Thyroid gland (tissue), 4 donors: Measurements from ENCODE around the gene NSMCE3. TPM values are rescaled to one million over a fixed set of nuclear protein-coding genes. Genes with fewer than 3 reads are reported as not detected.

ENCODE experiments used
- DNase-seq, 2 donors: peaks; one replicate each; pipeline ENCODE4 v3.0.0-alpha.2; 2019
- H3K27ac ChIP-seq, 3 donors: fragments of 200-600 bp; sonication (generic); 1 replicate in 2 of 3; 2 replicates in 1 of 3; pipeline ENCODE4 v1.5.1; 2016 to 2019; ENCODE audit warnings: mild to moderate bottlenecking in 1 of 3, moderate library complexity in 1 of 3
- H3K27me3 ChIP-seq: fragments of 200-600 bp; sonication (generic); one replicate; pipeline ENCODE4 v1.5.1; 2019
- H3K36me3 ChIP-seq, 2 donors: fragments of 200-600 bp; sonication (generic); one replicate each; pipeline ENCODE4 v1.5.1; 2016 to 2019
- H3K4me1 ChIP-seq, 2 donors: fragments of 200-600 bp; sonication (generic); one replicate each; pipeline ENCODE4 v1.5.1; 2017 to 2019
- H3K4me3 ChIP-seq, 3 donors: fragments of 200-600 bp; sonication (generic); replicated peaks in 1 of 3; 1 replicate in 2 of 3; 2 replicates in 1 of 3; pipeline ENCODE4 v1.5.1; 2016; ENCODE audit warnings: mild to moderate bottlenecking in 1 of 3
- H3K9me3 ChIP-seq: fragments of 200-600 bp; sonication (generic); one replicate; pipeline ENCODE4 v1.5.1; 2017
- POLR2A ChIP-seq, 2 donors: fragments of 450-650 bp; IDR thresholded peaks; one replicate each; pipeline ENCODE4 v1.6.1; 2017; ENCODE audit warnings: antibody characterized with exemption in 2 of 2, mild to moderate bottlenecking in 2 of 2, moderate library complexity in 1 of 2
- WGBS, 2 donors: methylation state at CpG; one replicate each; pipeline ENCODE4 v1.1.5; 2017; 5-methylcytosine and 5-hydroxymethylcytosine counted together
- intact Hi-C: fragments of 100-400 bp; cut with DNase I; formaldehyde crosslinking; loops from one replicate; pipeline ENCODE4 v1.15.1; 2023
- total RNA-seq, 4 donors: library from RNA; depleted of rRNA; stranded (reverse); fragments of >200 nt; gene quantifications; one replicate each; pipeline ENCODE4 v1.2.3, GENCODE V29; 2016
- TF ChIP-seq, protein P1 (sequence below), 6 experiments: fragments of 200-600 bp in 3 of 6; fragments of 450-650 bp in 3 of 6; sonication (generic) in 3 of 6; IDR thresholded peaks; one replicate each; pipeline ENCODE4 v1.5.1; 2016 to 2019; ENCODE audit warnings: antibody characterized with exemption in 6 of 6, mild to moderate bottlenecking in 2 of 6, inconsistent platforms in 1 of 6, moderate library complexity in 1 of 6

Gene NSMCE3
- total RNA-seq, 4 donors from 2014 or later = 19.6 to 21.7 (median 20.8) TPM

- 78 to 83% methylated on average over 7 of the region's 7 CpGs for WGBS, 2 donors
- no peaks in the 10 kb centered on the region for H3K27me3 ChIP-seq
- H3K4me1 ChIP-seq = no peaks in the 10 kb centered on the region
- no peaks in the 10 kb centered on the region for H3K9me3 ChIP-seq
- no peaks in the 10 kb centered on the region for H3K36me3 ChIP-seq
- intact Hi-C loops = no loop called here
- TF ChIP-seq POLR2A (IDR thresholded peaks at IDR 0.05) = no peak
- H3K4me3 ChIP-seq = no peak overlapping the region
- DNase-seq = no peak
- H3K27ac ChIP-seq = no peak overlapping the region
These were observed 25.1 kb downstream of the NSMCE3 start for GRCh38 chr15:29244544-29244943.

DNA sequence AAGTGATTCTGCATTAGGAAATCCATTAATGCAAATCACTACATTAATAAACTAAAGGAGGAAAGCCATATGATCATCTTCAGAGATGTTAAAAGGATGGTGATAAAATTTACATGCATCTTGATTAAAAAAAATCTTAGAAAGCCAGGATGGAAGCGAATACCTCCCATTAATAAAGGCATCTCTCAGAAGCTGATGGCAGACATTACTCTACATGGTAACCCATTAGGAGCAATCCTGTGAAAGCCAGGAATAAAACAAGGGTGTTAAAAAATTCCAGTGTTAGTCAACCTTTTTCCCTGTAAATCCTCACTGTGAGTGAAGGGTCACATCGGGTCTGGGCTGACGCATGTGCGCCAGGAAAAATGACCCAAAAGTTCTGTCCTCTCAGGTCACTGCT is 25.5 kb downstream of the NSMCE3 start:
- intact Hi-C loops = no loop called here
- 91 to 96% methylated on average over 4 of the region's 4 CpGs for WGBS, 2 donors
- DNase-seq = no peak
- TF ChIP-seq, protein P1, sequence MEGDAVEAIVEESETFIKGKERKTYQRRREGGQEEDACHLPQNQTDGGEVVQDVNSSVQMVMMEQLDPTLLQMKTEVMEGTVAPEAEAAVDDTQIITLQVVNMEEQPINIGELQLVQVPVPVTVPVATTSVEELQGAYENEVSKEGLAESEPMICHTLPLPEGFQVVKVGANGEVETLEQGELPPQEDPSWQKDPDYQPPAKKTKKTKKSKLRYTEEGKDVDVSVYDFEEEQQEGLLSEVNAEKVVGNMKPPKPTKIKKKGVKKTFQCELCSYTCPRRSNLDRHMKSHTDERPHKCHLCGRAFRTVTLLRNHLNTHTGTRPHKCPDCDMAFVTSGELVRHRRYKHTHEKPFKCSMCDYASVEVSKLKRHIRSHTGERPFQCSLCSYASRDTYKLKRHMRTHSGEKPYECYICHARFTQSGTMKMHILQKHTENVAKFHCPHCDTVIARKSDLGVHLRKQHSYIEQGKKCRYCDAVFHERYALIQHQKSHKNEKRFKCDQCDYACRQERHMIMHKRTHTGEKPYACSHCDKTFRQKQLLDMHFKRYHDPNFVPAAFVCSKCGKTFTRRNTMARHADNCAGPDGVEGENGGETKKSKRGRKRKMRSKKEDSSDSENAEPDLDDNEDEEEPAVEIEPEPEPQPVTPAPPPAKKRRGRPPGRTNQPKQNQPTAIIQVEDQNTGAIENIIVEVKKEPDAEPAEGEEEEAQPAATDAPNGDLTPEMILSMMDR (IDR thresholded peaks at IDR 0.05) = no peak
- TF ChIP-seq POLR2A (IDR thresholded peaks at IDR 0.05) = no peak
- Histone ChIP-seq H3K27me3 (no peaks in the 10 kb centered on the region), H3K9me3 (no peaks in the 10 kb centered on the region), H3K4me3 (no peak overlapping the region), H3K4me1 (no peaks in the 10 kb centered on the region), H3K27ac (no peak overlapping the region), H3K36me3 (no peaks in the 10 kb centered on the region)

GRCh38 chr15:29242456-29243242 is 27.0 kb downstream of the NSMCE3 start:
- Histone ChIP-seq H3K4me1 (no peaks in the 10 kb centered on the region), H3K4me3 (no peak overlapping the region), H3K9me3 (no peaks in the 10 kb centered on the region), H3K27me3 (no peaks in the 10 kb centered on the region), H3K36me3 (no peaks in the 10 kb centered on the region), H3K27ac (no peak overlapping the region)
- WGBS, 2 donors = 62 to 68% methylated on average over 16 of the region's 16 CpGs
- intact Hi-C loops = no loop called here
- no peak for TF ChIP-seq POLR2A (IDR thresholded peaks at IDR 0.05)
- TF ChIP-seq, protein P1 (IDR thresholded peaks at IDR 0.05) = no peak
- DNase-seq = peak; percentile 89 to 91

DNA sequence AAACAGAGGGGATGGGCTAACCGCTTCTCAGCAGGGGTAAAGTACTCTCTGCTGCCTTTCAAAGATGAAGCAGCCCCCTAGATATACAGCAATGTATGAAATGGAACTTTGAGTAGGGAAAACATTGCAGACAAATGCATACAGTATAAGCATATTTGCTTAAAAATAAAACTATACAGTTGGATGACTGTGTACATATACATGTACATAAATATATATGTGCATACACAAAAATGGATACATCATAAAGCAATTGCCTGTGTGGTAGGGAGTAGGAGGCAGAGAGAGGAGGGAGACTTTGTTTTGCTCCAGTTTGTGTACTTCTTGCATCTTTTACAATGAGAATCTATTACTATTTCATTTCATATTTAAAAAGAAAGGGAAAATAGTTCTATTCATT is 28.4 kb downstream of the NSMCE3 start:
- DNase-seq = no peak
- no peaks in the 10 kb centered on the region for H3K4me1 ChIP-seq
- intact Hi-C loops = no loop called here
- TF ChIP-seq POLR2A (IDR thresholded peaks at IDR 0.05) = no peak
- TF ChIP-seq, protein P1 (IDR thresholded peaks at IDR 0.05) = no peak
- H3K27me3 ChIP-seq = no peaks in the 10 kb centered on the region
- 92 to 95% methylated on average over 1 of the region's 1 CpG for WGBS, 2 donors
- no peak overlapping the region for H3K27ac ChIP-seq
- no peaks in the 10 kb centered on the region for H3K36me3 ChIP-seq
- no peak overlapping the region for H3K4me3 ChIP-seq
- no peaks in the 10 kb centered on the region for H3K9me3 ChIP-seq

- no peak for DNase-seq
- Histone ChIP-seq H3K27ac (no peak overlapping the region), H3K4me3 (no peak overlapping the region), H3K9me3 (no peaks in the 10 kb centered on the region), H3K27me3 (no peaks in the 10 kb centered on the region), H3K4me1 (no peaks in the 10 kb centered on the region), H3K36me3 (no peaks in the 10 kb centered on the region)
- intact Hi-C loops = no loop called here
- WGBS, 2 donors = 48 to 71% methylated on average over 3 of the region's 3 CpGs
- TF ChIP-seq, protein P1 (IDR thresholded peaks at IDR 0.05) = no peak
- TF ChIP-seq POLR2A (IDR thresholded peaks at IDR 0.05) = no peak
These were observed 30.2 kb downstream of the NSMCE3 start for GRCh38 chr15:29239395-29239794.
